Posterior vena cava (tissue), 2 donors: ENCODE results near the gene CDK13. TPM values are rescaled to one million over a fixed set of nuclear protein-coding genes. Genes with fewer than 3 reads are reported as not detected.
"Not testable (repeated sequence)": the region's sequence is repeated elsewhere in the genome, so short reads cannot be mapped to it uniquely, and the experiment has no call there.

Source experiments
- DNase-seq: peaks from one replicate; pipeline ENCODE4 v3.0.0-alpha.2; 2020; ENCODE audit warnings: low spot score
- intact Hi-C, 2 donors: fragments of 100-400 bp; cut with DNase I; formaldehyde crosslinking; loops; one replicate each; pipeline versions ENCODE4 v1.14.1 to v1.14.2; 2022 to 2023
- long read RNA-seq, 2 donors: library from polyadenylated mRNA; unstranded; transcript quantifications; one replicate each; pipeline ENCODE4 v2.0.0, GENCODE V29; 2020 to 2021
- total RNA-seq, 2 donors: library from RNA; stranded (reverse); fragmentation: NEBNext Ultra II Directional; extraction: Animal tissue kit (Norgen Biotek cat#: 25700); gene quantifications; one replicate each; pipeline ENCODE4 v1.2.1, GENCODE V29; 2021
- donor health status: DM: yes; HTN: yes; CAD: no.
- donor health status: DM: yes; HTN: yes; CAD: no.

CDK13 gene
- total RNA-seq: 10 to 100 TPM; 44.9 to 45.4 TPM
- long read RNA-seq, donor 1, full-length matches to known transcripts: 6 of 19 reads
- long read RNA-seq, donor 1, partial matches to known transcripts: 7 of 19 reads
- long read RNA-seq, donor 1, other reads (novel, unspliced or antisense): 6 of 19 reads
- long read RNA-seq, donor 2, partial matches to known transcripts: 9 of 15 reads
- long read RNA-seq, donor 2, other reads (novel, unspliced or antisense): 2 of 15 reads

- DNase-seq: peak; percentile 93
- intact Hi-C loops: loop anchor here in 1 of 2 donors (5.0 to 10.0 kb wide), 2 partner anchors 105 to 368 kb away; no protein-coding TSS in a partner anchor
These were observed at the start of gene CDK13 for GRCh38 chr7:39949971-39950472. CDK13 (plus strand) TSS chr7:39950256; CDS start chr7:39950642, 386 bp downstream.

DNA sequence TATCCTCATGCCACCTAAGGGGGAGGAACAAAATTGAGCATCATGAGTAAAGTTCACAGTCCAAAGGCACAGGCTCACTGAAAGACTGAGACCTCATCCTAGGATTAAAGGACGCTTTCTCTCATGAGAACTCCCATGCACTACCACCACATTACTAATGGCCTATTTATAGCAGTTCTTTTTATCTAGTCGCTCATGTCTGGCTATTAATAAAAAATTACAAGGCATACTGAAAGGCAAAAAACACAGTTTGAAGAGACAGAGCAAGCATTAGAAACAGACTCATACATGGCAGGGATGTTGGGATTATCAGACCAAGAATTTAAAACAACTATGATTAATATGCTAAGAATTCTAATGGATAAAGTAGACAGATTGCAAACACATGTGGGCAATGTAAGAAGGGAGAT, 46.0 kb upstream of the CDK13 start:
- intact Hi-C loops: no loop called here
- no peak for DNase-seq

DNA sequence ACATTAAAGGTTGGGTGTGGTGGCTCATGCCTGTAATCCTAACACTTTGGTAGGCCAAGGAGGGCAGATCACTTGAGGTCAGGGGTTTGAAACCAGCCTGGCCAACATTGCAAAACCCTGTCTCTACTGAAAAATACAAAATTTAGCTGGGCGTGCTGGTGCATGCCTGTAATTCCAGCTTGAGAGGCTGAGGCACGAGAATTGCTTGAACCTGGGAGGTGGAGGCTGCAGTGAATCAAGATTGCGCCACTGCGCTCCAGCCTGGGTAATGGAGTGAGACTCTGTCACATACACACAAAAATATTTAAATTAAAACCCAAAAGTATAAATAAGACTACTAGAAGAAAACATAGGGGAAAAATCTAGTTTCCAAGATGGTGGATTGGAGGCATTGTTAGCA, 41.9 kb upstream of the CDK13 start:
- intact Hi-C loops: no loop called here
- DNase-seq: no peak

- intact Hi-C loops: no loop called here
- DNase-seq: no peak
These were observed 41.1 kb upstream of the CDK13 start for GRCh38 chr7:39908973-39909372.

GRCh38 chr7:39909526-39909925, 40.5 kb upstream of the CDK13 start:
- DNase-seq: no peak
- intact Hi-C loops: no loop called here

DNA sequence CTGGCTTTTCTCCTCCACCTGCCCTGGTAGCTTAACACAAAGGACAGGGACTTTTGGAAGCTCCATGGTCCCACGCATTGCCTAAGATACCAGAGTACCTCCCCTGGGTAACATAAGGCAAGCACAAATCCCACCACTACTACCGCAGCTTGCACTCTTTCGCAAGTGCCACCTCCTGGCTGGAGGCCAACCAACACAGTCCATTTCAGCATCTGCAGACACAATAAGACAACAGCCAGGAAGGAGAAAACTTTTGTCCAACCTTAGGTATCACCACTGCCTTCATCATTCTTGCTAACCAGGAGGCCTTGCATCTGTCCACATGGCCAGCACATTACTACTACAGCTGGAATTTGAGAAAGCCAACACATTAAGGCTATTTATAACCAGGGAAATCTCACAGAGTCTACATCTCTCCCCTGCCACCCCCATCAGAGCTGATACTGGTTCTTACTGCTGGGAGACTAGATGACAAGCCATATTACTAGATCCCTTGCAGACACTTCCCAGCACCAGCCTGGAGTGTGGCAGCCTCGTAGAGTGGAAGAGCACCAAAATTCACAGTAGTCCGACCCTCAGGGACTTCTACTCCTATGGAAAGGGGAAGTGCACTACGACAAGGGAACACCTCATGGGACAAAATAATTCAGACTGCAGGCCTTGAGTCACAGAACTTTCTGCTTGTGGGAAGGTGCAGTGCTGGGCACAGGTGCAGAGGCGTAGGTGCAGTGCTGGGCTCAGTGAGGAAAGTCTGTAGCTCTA, 39.8 kb upstream of the CDK13 start:
- intact Hi-C loops: no loop called here
- no peak for DNase-seq

DNA sequence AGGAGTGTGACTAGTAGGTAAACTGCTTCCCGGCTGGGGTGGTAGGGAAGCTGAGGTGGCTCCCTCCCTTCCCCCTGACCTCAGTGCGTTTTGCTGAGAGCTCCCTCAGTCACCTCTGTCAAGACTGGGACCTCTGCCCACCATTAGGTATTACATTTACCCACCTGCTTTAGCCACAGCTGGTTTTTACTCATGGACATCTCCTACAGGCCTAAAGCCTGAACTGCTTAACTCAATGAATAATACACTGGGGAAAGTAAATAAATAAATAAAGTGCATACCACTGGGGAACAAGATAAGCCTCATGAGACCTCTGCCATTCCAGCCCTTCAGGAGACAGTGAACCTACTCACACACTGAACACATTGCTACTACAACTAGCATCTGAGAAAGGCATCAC, 38.9 kb upstream of the CDK13 start:
- DNase-seq: no peak
- intact Hi-C loops: no loop called here

DNA sequence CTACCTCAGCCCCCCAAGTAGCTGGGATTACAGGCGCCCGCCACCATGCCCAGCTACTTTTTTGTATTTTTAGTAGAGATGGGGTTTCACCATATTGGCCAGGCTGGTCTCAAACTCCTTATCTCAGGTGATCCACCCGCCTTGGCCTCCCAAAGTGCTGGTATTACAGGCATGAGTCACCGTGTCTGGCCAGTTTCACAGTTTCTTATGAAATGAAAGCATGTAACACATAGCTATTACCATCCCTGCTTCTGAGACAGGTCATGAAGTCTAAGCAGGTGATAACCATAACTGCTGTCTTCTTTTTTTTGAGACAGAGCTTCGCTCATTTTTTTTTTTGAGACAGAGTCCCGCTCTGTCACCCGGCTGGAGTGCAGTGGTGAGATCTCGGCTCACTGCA, 34.2 kb upstream of the CDK13 start:
- intact Hi-C loops, DNase-seq: not testable (repeated sequence)

- DNase-seq: no peak
- intact Hi-C loops: no loop called here
These were observed 30.4 kb upstream of the CDK13 start for GRCh38 chr7:39919646-39920045.

GRCh38 chr7:39921506-39922175, 28.4 kb upstream of the CDK13 start:
- DNase-seq: no peak
- intact Hi-C loops: no loop called here

DNA sequence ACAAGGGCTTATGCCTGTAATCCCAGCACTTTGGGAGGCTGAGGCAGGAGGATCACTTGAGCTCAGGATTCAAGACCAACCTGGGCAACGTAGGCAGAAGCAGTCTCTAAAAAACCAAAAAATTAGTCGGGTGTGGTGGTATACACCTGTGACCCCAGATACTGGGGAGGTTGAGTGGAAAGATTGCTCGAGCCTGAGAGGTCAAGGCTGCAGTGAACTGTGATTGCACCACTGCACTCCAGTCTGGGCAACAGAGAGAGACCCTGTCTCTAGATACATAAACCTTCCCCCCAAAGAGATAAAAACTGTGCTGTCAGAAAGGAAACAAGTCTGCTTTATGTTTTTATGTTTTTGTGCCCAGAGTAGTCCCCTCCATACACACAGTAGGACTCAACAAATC, 27.5 kb upstream of the CDK13 start:
- DNase-seq: no peak
- intact Hi-C loops: no loop called here

- DNase-seq: no peak
- intact Hi-C loops: no loop called here
These were observed 27.0 kb upstream of the CDK13 start for GRCh38 chr7:39923091-39923490.

DNA sequence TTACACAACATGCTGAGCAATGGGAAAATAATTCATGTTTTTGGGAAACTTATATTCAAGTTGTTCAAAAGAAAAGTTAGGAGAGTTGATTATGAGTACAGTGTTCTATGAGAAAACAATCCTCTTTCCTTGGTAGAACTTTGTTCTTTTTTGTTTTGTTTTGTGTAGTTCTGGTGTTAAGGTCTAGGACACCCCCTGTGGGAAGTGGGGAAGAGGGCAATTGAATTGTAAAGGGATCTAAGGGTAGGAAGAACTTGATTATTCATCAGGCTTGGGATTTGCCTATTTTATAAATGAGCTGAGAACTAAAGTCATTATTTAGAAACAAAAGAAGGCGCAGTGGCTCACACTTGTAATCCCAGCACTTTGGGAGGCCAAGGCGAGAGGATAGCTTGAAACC, 25.9 kb upstream of the CDK13 start:
- intact Hi-C loops: no loop called here

GRCh38 chr7:39926111-39926510, 23.9 kb upstream of the CDK13 start:
- intact Hi-C loops: no loop called here
- no peak for DNase-seq

More for the DNA sequence above, 25.9 kb upstream of the CDK13 start:
- DNase-seq: no peak

DNA sequence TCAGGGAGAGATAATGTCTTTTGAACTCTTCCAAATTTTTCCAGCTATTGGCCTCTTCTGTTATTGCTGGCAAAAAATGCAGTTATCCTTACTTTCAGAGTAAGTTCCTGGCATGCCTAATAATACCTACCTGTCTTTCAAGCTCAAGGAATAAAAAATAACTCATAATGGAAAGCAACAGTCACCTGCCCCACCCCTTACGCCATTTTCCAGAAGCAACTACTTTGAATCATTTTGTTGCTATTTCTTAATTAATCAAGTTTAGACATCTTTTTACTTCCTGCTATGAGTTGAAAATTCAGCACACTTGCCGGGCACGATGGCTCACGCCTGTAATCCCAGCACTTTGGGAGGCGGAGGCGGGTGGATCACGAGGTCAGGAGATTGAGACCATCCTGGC, 23.0 kb upstream of the CDK13 start:
- no peak for DNase-seq
- intact Hi-C loops: no loop called here

- intact Hi-C loops: no loop called here
These were observed 15.9 kb upstream of the CDK13 start for GRCh38 chr7:39934132-39934531.

DNA sequence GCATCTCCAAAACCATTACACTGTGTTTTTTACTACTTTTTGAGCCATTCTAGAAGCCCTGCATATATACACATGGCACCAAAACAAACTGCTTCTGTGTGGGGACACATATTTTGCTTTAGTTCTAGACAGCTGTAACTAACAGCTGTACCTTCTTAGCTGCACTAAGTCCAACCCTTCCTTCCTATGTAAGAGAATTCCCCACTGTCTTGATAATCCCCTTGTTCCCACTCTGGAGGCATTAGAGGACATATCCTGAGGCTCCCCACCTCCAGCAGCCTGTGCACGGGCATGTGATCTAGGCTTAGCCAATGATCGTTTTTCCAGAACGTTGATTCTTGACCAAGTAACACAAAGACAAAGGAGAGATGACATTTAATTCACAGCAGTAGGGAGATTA, 13.3 kb upstream of the CDK13 start:
- intact Hi-C loops: no loop called here

More at GRCh38 chr7:39934132-39934531, 15.9 kb upstream of the CDK13 start:
- no peak for DNase-seq

DNA sequence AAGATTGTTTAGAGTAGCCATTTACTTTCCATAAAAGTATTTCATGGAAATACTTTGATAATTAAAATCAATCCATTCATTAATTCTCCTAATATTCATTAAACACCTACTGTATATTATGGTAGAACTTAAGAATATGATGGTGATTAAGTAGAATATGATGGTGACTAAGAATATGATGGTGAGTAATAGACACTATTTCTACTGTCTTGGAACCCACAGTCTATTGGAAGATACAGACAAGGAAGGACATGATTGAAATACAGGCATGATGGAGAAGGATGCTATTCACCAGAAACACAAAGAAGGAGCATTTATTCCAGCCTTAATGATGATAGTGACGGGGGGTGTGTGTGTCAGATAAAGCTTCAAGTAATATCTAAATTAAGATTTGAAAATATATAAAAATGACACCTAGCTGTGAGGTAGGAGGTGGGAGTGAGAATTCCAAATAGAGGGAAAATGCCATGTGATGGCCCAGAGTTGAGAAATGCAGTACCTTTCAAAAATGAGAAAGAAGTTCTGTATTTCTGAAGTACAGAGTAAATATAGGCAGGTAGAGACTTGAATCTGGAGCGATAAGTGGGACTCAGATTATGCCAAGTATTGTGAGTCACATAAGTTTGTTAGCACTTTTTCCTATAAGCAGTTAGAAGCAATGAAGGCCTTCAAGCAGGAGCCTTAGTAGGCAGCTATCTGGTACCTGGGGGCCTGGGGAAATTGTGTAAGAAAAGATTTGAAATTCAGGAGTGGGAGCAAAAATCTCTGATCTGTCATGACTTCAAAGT, 12.5 kb upstream of the CDK13 start:
- DNase-seq: no peak
- intact Hi-C loops: no loop called here

More for the DNA sequence above, 13.3 kb upstream of the CDK13 start:
- DNase-seq: no peak

GRCh38 chr7:39942883-39943282, 7.2 kb upstream of the CDK13 start:
- no peak for DNase-seq
- intact Hi-C loops: no loop called here
